Stimulated activated CD4-positive, alpha-beta T cell treated with anti-CD3 and anti-CD28 coated beads, TNF-alpha, amount 100 ng/mL, for 48 hours (primary cell): Measurements from ENCODE around the gene IPO7.
"Not testable (repeated sequence)": the region's sequence is repeated elsewhere in the genome, so short reads cannot be mapped to it uniquely, and the experiment has no call there.

ENCODE experiments used
- DNase-seq, 3 donors: peaks; one replicate each; pipeline ENCODE4 v3.0.0-alpha.2; 2020; ENCODE audit warnings: low read depth in 3 of 3

IPO7 gene

GRCh38 chr11:9397746-9398680 lies 13.6 kb downstream of the IPO7 start:
- no peak for DNase-seq

GRCh38 chr11:9399466-9399865 lies 15.0 kb downstream of the IPO7 start:
- DNase-seq, result no peak

GRCh38 chr11:9401884-9402283 lies 17.4 kb downstream of the IPO7 start:
- not testable (repeated sequence) for DNase-seq

- DNase-seq, result no peak
These were observed 44.3 kb downstream of the IPO7 start for GRCh38 chr11:9428706-9429105.

GRCh38 chr11:9438611-9439010 lies 54.2 kb downstream of the IPO7 start:
- DNase-seq, result no peak

- DNase-seq, result no peak
These were observed 61.8 kb downstream of the IPO7 start for GRCh38 chr11:9446230-9446629.

GRCh38 chr11:9448576-9449352 lies 64.3 kb downstream of the IPO7 start:
- DNase-seq, result no peak

GRCh38 chr11:9452023-9452422 lies 67.6 kb downstream of the IPO7 start:
- DNase-seq, result not testable (repeated sequence)

- DNase-seq, result no peak
These were observed 71.3 kb downstream of the IPO7 start for GRCh38 chr11:9455722-9456121.

- DNase-seq, result peak; percentile 17 to 22 (median 20)
These were observed 75.3 kb downstream of the IPO7 start for GRCh38 chr11:9459667-9460321.

GRCh38 chr11:9460322-9461062 lies 76.0 kb downstream of the IPO7 start, which contains the start of gene ZNF143:
ZNF143 (plus strand) TSS chr11:9461012; CDS start chr11:9471309, 10,297 bp downstream.
- DNase-seq, result peak; percentile 99 to 100 (median 100)

GRCh38 chr11:9461063-9461759 lies 76.8 kb downstream of the IPO7 start:
- DNase-seq, result peak; percentile 47 to 66 (median 56)

GRCh38 chr11:9461760-9462134 lies 77.3 kb downstream of the IPO7 start:
- DNase-seq, result no peak

- no peak for DNase-seq
These were observed 77.8 kb downstream of the IPO7 start for GRCh38 chr11:9462172-9462799.

- DNase-seq, result no peak
These were observed 78.5 kb downstream of the IPO7 start for GRCh38 chr11:9462806-9463537.

GRCh38 chr11:9470765-9471164 lies 86.3 kb downstream of the IPO7 start:
- DNase-seq, result no peak

- DNase-seq, result no peak
These were observed 89.0 kb downstream of the IPO7 start for GRCh38 chr11:9473408-9473807.

GRCh38 chr11:9479899-9480298 lies 95.4 kb downstream of the IPO7 start:
- DNase-seq, result no peak

GRCh38 chr11:9489080-9489765 lies 104.8 kb downstream of the IPO7 start:
- no peak for DNase-seq
